Activated CD8-positive, alpha-beta memory T cell treated with anti-CD3 and anti-CD28 coated beads for 48 hours (primary cell): Measurements from ENCODE around the gene OBSCN.

ENCODE experiments used
- DNase-seq, 3 experiments: peaks; one replicate each; pipeline ENCODE4 v3.0.0-alpha.2; 2020; ENCODE audit warnings: low read depth in 2 of 3, low spot score in 2 of 3

OBSCN gene

GRCh38 chr1:228286505-228287417, 78.9 kb downstream of the OBSCN start:
- no peak for DNase-seq

- no peak for DNase-seq
Observed at GRCh38 chr1:228287541-228288425, 79.9 kb downstream of the OBSCN start.

- no peak for DNase-seq
Observed at GRCh38 chr1:228288536-228289238, 80.8 kb downstream of the OBSCN start.

- no peak for DNase-seq
Observed at GRCh38 chr1:228289239-228289849, 81.5 kb downstream of the OBSCN start.

- DNase-seq = no peak
Observed at GRCh38 chr1:228289996-228290881, 82.4 kb downstream of the OBSCN start.

- DNase-seq = no peak
Observed at GRCh38 chr1:228291906-228292608, 84.2 kb downstream of the OBSCN start.

- DNase-seq = no peak
Observed at GRCh38 chr1:228292609-228292911, 84.7 kb downstream of the OBSCN start.

GRCh38 chr1:228293393-228293792, 85.5 kb downstream of the OBSCN start:
- no peak for DNase-seq

GRCh38 chr1:228293816-228294500, 86.1 kb downstream of the OBSCN start:
- DNase-seq = no peak

GRCh38 chr1:228294717-228295116, 86.9 kb downstream of the OBSCN start:
- no peak for DNase-seq

- no peak for DNase-seq
Observed at GRCh38 chr1:228295201-228295600, 87.4 kb downstream of the OBSCN start.

GRCh38 chr1:228295981-228296380, 88.1 kb downstream of the OBSCN start:
- no peak for DNase-seq

- no peak for DNase-seq
Observed at GRCh38 chr1:228297242-228297641, 89.4 kb downstream of the OBSCN start.

GRCh38 chr1:228297822-228298221, 90.0 kb downstream of the OBSCN start:
- no peak for DNase-seq

- DNase-seq = no peak
Observed at GRCh38 chr1:228298471-228298870, 90.6 kb downstream of the OBSCN start.

GRCh38 chr1:228299211-228299610, 91.4 kb downstream of the OBSCN start:
- DNase-seq = no peak

- DNase-seq = no peak
Observed at GRCh38 chr1:228299901-228300300, 92.1 kb downstream of the OBSCN start.

GRCh38 chr1:228302086-228302485, 94.2 kb downstream of the OBSCN start:
- DNase-seq = no peak

- no peak for DNase-seq
Observed at GRCh38 chr1:228303596-228303995, 95.8 kb downstream of the OBSCN start.
